Cardiac muscle cell (in vitro differentiated cells and primary cell): ENCODE measurements around the gene KLF7. TPM values are rescaled to one million over a fixed set of nuclear protein-coding genes. Genes with fewer than 3 reads are reported as not detected.

Source experiments
- DNase-seq, 2 donors: peaks; one replicate each; pipeline versions ENCODE4 v3.0.0 to v3.0.0-alpha.2; 2010 to 2017; ENCODE audit warnings: low read depth in 1 of 2, low spot score in 1 of 2
- H3K27ac ChIP-seq: fragments of 200-600 bp; sonication (generic); 2 replicates; pipeline ENCODE4 v1.5.1; 2016
- H3K27me3 ChIP-seq: fragments of 200-600 bp; sonication (generic); 2 replicates; pipeline ENCODE4 v1.6.0; 2016; ENCODE audit warnings: control low read depth
- H3K36me3 ChIP-seq: fragments of 200-600 bp; sonication (generic); 2 replicates; pipeline ENCODE4 v1.5.1; 2016; ENCODE audit warnings: control low read depth
- H3K4me1 ChIP-seq: fragments of 200-600 bp; sonication (generic); 2 replicates; pipeline ENCODE4 v1.8.1; 2017; ENCODE audit warnings: low read depth, mild to moderate bottlenecking, mixed run types
- H3K4me3 ChIP-seq: fragments of 200-600 bp; sonication (generic); 2 replicates; pipeline ENCODE4 v1.5.1; 2016; ENCODE audit warnings: mild to moderate bottlenecking
- H3K9me3 ChIP-seq: fragments of 200-600 bp; sonication (generic); 2 replicates; pipeline ENCODE4 v1.5.1; 2017; ENCODE audit warnings: low read depth, mild to moderate bottlenecking, control low read depth
- CTCF ChIP-seq: IDR thresholded peaks from 2 replicates; pipeline ENCODE4 v1.5.1; 2012; ENCODE audit warnings: low read depth, mild to moderate bottlenecking, low read length
- polyA plus RNA-seq: library from polyadenylated mRNA; unstranded; fragments of >200 nt; fragmentation: Nextera tagmentation; extraction: Ambion mirVana; gene quantifications from 2 replicates; pipeline ENCODE4 v1.2.1, GENCODE V29; 2016
- total RNA-seq: library from RNA; depleted of rRNA; stranded (reverse); fragments of >200 nt; gene quantifications from 2 replicates; pipeline ENCODE4 v1.2.3, GENCODE V29; 2016

The KLF7 gene
- total and polyA plus RNA-seq, 2 experiments from 2014 or later: 8.3 to 9.3 TPM

GRCh38 chr2:207110715-207111114, 55.0 kb downstream of the KLF7 start:
- Histone ChIP-seq H3K4me1 (no peaks in the 10 kb centered on the region), H3K36me3 (no peaks in the 10 kb centered on the region), H3K9me3 (no peaks in the 10 kb centered on the region), H3K27me3 (no peaks in the 10 kb centered on the region), H3K4me3 (no peak overlapping the region), H3K27ac (no peak overlapping the region)
- no peak for DNase-seq
- TF ChIP-seq CTCF: no peak

GRCh38 chr2:207110310-207110709, 55.4 kb downstream of the KLF7 start:
- H3K9me3 ChIP-seq: no peaks in the 10 kb centered on the region
- no peak for TF ChIP-seq CTCF
- no peaks in the 10 kb centered on the region for H3K4me1 ChIP-seq
- H3K4me3 ChIP-seq: no peak overlapping the region
- H3K36me3 ChIP-seq: no peaks in the 10 kb centered on the region
- no peaks in the 10 kb centered on the region for H3K27me3 ChIP-seq
- no peak for DNase-seq
- no peak overlapping the region for H3K27ac ChIP-seq

- no peak for DNase-seq
- no peaks in the 10 kb centered on the region for H3K4me1 ChIP-seq
Observed at GRCh38 chr2:207109768-207110167, 56.0 kb downstream of the KLF7 start.

GRCh38 chr2:207108440-207108839, 57.3 kb downstream of the KLF7 start:
- Histone ChIP-seq H3K27ac (no peak overlapping the region), H3K4me3 (no peak overlapping the region), H3K27me3 (no peaks in the 10 kb centered on the region), H3K36me3 (no peaks in the 10 kb centered on the region), H3K9me3 (no peaks in the 10 kb centered on the region), H3K4me1 (no peaks in the 10 kb centered on the region)
- TF ChIP-seq CTCF: no peak
- no peak for DNase-seq

More at GRCh38 chr2:207109768-207110167, 56.0 kb downstream of the KLF7 start:
- TF ChIP-seq CTCF: no peak
- Histone ChIP-seq H3K27ac (no peak overlapping the region), H3K27me3 (no peaks in the 10 kb centered on the region), H3K4me3 (no peak overlapping the region), H3K9me3 (no peaks in the 10 kb centered on the region), H3K36me3 (no peaks in the 10 kb centered on the region)

- H3K27me3 ChIP-seq: no peaks in the 10 kb centered on the region
- H3K4me1 ChIP-seq: no peaks in the 10 kb centered on the region
- H3K4me3 ChIP-seq: no peak overlapping the region
- no peak for DNase-seq
- no peaks in the 10 kb centered on the region for H3K36me3 ChIP-seq
- H3K27ac ChIP-seq: no peak overlapping the region
- no peaks in the 10 kb centered on the region for H3K9me3 ChIP-seq
- no peak for TF ChIP-seq CTCF
Observed at GRCh38 chr2:207107551-207107950, 58.2 kb downstream of the KLF7 start.

- DNase-seq: no peak
- Histone ChIP-seq H3K4me3 (no peak overlapping the region), H3K4me1 (no peaks in the 10 kb centered on the region), H3K27me3 (no peaks in the 10 kb centered on the region), H3K9me3 (no peaks in the 10 kb centered on the region), H3K27ac (no peak overlapping the region), H3K36me3 (no peaks in the 10 kb centered on the region)
- TF ChIP-seq CTCF: no peak
Observed at GRCh38 chr2:207107131-207107530, 58.6 kb downstream of the KLF7 start.
